LHCN-M2 (cell line): ENCODE data around the gene RAP1GAP. TPM values are rescaled to one million over a fixed set of nuclear protein-coding genes. Genes with fewer than 3 reads are reported as not detected.

Experiments
- DNase-seq: peaks from one replicate; pipeline ENCODE4 v3.0.0-alpha.2; 2012; ENCODE audit warnings: low read depth
- polyA plus RNA-seq: library from polyadenylated mRNA; unstranded; fragments of >200 nt; gene quantifications from one replicate; pipeline ENCODE4 v1.2.1, GENCODE V29; 2012; ENCODE audit warnings: missing spikeins
- total RNA-seq: library from RNA; depleted of rRNA; stranded (reverse); fragments of >200 nt; gene quantifications from 2 replicates; pipeline ENCODE4 v1.2.3, GENCODE V29; 2014; rRNA removed

RAP1GAP gene
- 0.06 and 0.13 TPM in 2 replicates for total RNA-seq
- 0.26 TPM for polyA plus RNA-seq

GRCh38 chr1:21669258-21670058 is at the start of gene RAP1GAP:
Gene RAP1GAP, minus strand, starts transcription at chr1:21669357. Its CDS starts 49,325 bp downstream, at chr1:21620032.
- DNase-seq: no peak

GRCh38 chr1:21716169-21716568 is 47.0 kb upstream of the RAP1GAP start:
- DNase-seq: no peak

- no peak for DNase-seq
Observed at GRCh38 chr1:21707891-21708290, 38.7 kb upstream of the RAP1GAP start.

DNA sequence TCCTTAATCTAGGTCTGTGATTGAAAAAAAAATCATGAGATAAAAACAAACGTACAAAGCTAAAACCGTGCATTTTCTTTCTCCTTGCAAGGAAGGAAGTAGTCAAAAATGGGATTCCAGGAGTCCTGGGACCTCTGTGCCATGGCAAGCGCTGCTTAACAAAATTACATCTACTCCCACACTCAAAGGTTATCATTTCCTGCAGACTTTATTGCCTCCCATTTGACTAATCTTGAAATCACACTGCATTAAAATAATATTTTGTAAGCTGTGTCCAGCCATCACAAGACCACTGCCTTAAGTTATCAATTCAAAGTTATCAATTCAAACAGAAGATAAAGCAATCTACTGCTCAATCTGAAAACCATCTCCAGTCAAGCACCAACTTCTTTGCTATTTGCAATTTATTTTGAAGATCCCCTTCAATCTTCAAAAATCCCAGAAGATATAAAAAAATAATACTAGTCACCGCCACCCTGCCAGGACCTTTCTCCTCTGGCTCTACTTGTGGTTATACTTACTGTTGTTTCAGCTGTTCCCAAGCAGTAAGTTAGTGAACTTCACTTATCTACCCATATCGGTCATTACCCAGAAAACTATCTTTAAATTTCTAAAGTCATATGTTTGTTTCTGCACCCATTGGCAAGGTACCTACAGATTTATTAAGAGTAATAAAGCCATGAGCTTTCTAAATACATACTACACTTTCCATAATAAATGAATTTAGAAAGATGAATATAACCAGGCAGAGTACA is 38.1 kb upstream of the RAP1GAP start:
- peak; percentile 85 for DNase-seq

DNA sequence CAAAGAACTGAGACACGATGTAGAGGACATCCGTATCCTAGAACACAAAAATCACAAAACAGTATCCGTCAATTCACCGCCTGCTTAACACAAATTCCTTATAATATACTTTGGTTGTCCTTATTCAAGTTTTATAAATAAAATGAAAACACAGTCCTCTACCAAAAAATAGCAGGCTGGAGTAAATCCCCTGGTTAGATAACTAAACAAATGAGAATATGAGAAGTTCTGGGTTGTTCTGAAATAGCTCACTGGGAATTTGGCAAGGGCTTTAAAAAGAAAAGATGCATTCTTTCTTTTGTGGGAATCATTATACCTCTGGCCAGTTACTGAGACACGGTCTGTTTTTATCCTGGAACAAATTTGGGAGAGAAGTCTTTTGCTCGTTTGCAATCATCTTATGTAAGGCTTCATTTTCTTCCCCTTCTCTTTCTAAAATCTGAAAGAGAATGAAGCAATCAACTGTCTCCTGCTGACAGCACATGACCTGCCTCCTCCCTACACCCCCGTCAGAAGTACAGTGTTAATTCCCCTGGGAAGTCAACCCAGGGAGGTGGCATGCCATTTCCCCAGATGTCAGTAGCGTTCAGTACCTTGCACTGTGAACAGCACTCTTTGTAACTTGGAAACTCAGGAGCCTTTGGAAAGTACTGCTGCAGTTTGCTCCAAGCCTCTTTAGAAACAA is 37.1 kb upstream of the RAP1GAP start:
- peak; percentile 63 for DNase-seq

- no peak for DNase-seq
Observed at GRCh38 chr1:21705303-21705980, 36.3 kb upstream of the RAP1GAP start.

DNA sequence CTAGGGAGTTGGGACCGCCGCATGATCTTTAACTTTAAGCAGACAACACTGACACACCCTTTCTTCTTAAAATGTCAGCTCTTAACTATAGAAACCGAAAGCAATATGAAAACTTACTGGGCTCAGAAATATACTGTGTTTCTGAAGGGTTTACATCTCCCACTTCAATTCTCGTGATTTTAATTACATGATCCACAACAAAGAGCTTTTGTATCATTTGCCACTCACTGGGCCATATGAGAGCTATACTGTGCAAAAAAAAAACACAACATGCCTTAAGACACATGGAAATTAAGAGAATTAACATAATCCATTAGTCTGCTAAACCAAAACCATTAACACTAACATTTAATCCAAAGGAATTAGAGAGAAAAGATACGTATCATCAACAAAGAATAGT is 35.0 kb upstream of the RAP1GAP start:
- no peak for DNase-seq

DNA sequence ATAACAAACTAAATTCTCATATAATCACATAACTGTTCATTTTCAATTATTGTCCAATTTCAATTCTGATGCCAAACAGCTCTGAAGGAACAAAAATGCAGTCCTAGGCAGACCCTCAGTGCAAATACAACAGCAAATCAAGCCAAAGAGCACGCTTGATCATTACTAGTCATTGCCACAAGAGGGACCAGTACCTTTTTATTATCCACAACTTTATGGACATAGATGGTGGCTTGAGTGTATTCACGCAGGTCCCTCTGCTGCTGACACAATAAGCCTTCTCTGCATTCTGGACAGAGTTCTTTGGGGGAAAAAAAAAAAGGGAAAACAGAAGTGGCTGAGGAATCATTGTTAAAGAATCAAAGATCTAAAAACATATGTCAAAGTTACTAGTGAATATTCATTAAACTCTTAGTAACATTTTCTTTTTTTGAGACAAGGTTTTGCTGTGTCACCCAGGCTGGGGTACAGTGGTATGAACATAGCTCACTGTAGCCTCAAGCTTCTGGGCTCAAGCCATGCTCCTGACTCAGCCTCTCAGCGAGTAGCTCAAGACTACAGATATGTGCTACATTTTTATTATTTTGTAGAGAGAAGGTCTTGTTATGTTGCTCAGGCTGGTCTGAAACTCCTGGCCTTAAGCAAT is 34.3 kb upstream of the RAP1GAP start:
- DNase-seq: peak; percentile 54

GRCh38 chr1:21702780-21703179 is 33.6 kb upstream of the RAP1GAP start:
- no peak for DNase-seq

GRCh38 chr1:21701401-21701800 is 32.2 kb upstream of the RAP1GAP start:
- DNase-seq: no peak

DNA sequence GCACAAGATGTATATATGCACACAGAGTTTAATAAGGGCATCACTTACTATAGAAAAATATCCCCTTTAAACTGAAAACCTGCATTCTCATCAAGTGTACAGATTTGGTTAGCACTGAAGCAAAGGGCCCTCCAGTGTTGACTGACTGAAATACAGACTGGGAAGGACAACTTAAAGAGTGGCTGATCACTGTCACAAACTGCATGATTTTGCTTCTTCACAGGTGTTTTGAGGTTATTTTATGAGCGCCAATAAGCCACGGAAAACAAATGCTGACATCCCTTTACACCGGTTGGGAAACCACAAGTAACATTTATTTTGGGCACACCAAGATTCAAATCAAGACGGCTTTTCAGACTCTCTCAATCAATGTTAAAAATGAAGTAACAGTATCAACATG is 30.9 kb upstream of the RAP1GAP start:
- DNase-seq: no peak

GRCh38 chr1:21696931-21697330 is 27.8 kb upstream of the RAP1GAP start:
- no peak for DNase-seq

GRCh38 chr1:21693732-21694131 is 24.6 kb upstream of the RAP1GAP start:
- DNase-seq: no peak

DNA sequence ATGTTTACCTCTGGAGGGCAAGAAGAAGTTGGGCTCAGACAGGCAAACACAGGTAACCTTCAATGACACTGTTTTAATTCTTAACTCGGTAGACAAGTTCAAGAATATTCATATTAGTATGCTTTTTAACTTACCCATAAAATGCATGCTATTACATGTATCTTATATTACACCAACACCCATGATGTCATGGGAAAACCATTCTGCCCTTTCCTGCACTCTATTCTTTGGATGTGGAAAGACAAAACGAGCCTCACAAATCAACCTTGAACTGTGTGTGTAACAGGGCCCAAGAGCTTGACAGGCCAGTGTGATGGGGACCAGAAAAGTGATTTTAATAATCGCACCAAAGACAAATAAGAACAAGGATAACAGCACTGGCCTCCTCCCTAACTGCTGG is 22.6 kb upstream of the RAP1GAP start:
- DNase-seq: no peak

DNA sequence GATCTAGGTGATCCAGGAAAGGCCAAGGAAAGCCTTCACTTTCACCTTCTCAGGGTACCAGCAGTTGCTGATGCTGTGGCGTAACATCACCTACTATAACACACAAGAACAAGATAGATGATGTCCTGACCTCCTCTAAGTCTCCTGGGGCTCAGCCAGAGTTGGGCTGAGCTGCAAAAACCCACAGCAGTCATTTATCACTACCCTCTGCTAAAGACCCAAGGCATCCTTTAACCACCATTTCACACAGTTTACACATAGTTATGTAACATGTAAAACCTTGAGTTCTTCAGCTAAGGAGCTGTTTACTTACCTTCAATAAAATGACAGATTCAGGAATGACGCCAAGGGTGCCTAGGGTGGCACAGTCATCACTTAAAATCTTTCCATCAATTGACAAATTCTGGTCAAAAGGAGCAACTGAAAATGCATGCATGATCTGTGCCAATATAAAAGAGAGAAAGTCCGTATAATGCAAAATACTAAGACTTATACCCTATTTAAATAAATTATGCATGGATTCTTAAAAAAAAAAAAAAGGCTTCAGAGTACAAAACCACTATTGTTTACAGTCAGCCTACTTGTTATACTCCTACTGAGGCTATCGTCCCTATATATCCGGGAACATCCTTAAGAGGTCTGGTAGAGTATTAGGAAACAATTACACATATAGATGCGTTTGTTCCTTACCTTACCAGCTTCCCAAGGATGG is 20.7 kb upstream of the RAP1GAP start:
- no peak for DNase-seq

DNA sequence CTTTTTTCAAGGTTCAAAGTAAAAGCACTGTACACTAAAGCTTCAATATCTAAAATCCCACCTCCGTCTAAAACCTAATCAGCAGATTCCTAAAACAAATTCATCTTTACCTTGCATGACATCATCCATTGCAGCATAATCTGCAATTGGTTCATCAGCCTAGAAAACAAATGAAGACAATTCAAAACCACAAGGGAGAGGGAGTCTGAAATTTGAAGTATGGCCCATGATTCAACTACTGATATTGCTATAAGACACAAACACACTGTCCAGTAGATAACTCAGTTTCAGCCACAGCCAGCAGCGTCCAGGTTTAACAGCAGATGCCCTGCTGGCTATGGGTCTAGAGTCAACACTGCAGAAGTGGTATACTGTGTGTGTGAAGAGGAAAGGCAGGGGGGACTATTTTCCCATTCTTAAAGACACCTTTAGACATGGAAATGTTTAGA is 17.9 kb upstream of the RAP1GAP start:
- no peak for DNase-seq

- DNase-seq: no peak
Observed at GRCh38 chr1:21685946-21686678, 17.0 kb upstream of the RAP1GAP start.

GRCh38 chr1:21681426-21681825 is 12.3 kb upstream of the RAP1GAP start:
- peak; percentile 35 for DNase-seq

GRCh38 chr1:21680918-21681317 is 11.8 kb upstream of the RAP1GAP start:
- peak; percentile 42 for DNase-seq

DNA sequence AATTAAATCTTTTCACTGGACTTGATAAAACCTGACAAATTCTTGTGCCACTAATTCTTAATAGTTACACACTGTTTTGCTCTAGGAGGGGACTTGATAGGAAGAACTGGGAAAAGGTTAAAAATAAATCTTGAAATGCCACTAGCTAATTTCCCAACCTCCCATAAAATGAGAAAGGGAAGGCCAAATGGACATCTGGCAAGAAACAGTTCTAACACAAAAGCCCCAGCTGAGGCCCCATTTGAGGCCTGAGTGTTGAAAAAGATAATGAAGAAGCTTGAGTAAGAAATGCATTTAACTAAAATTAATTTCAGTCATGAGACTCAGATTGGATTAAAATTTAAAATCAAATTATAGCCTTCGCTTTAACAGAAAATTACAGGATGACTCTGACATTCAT is 11.2 kb upstream of the RAP1GAP start:
- no peak for DNase-seq
